H9 (cell line): Measurements from ENCODE around the gene CNIH2. TPM values are rescaled to one million over a fixed set of nuclear protein-coding genes. Genes with fewer than 3 reads are reported as not detected.
"Not testable (repeated sequence)": the region's sequence is repeated elsewhere in the genome, so short reads cannot be mapped to it uniquely, and the experiment has no call there.

ENCODE experiments used
- DNase-seq: peaks from one replicate; pipeline ENCODE4 v3.0.0-alpha.2; 2017
- H2AFZ ChIP-seq: one replicate; pipeline ENCODE4 v1.6.1; 2013; ENCODE audit warnings: mild to moderate bottlenecking, low read length, control low read depth, moderate library complexity
- H2AK5ac ChIP-seq: 2 replicates; pipeline ENCODE4 v1.6.1; 2013; ENCODE audit warnings: low read length, control low read depth, mixed read lengths; ENCODE audit not compliant: insufficient read length
- H2BK120ac ChIP-seq: one replicate; pipeline ENCODE4 v1.6.1; 2013; ENCODE audit warnings: low read depth, mild to moderate bottlenecking, low read length, control low read depth, inconsistent platforms; ENCODE audit not compliant: poor library complexity, severe bottlenecking
- H2BK12ac ChIP-seq: 2 replicates; pipeline ENCODE4 v1.6.1; 2013; ENCODE audit warnings: low read length, control low read depth, mixed read lengths, low read depth; ENCODE audit not compliant: insufficient read length
- H2BK15ac ChIP-seq: 2 replicates; pipeline ENCODE4 v1.6.1; 2013; ENCODE audit warnings: low read depth, low read length, control low read depth
- H2BK20ac ChIP-seq: one replicate; pipeline ENCODE4 v1.6.1; 2013; ENCODE audit warnings: low read depth, mild to moderate bottlenecking, low read length, control low read depth, inconsistent platforms; ENCODE audit not compliant: poor library complexity, severe bottlenecking
- H2BK5ac ChIP-seq: 2 replicates; pipeline ENCODE4 v1.6.1; 2013; ENCODE audit warnings: low read length, control low read depth, mixed read lengths; ENCODE audit not compliant: insufficient read length
- H3K14ac ChIP-seq: 2 replicates; pipeline ENCODE4 v1.6.1; 2013; ENCODE audit warnings: low read length, control low read depth; ENCODE audit not compliant: insufficient read depth
- H3K18ac ChIP-seq: 2 replicates; pipeline ENCODE4 v1.6.1; 2013; ENCODE audit warnings: low read depth, mild to moderate bottlenecking, mixed read lengths, low read length, control low read depth; ENCODE audit not compliant: insufficient read length
- H3K23ac ChIP-seq: 2 replicates; pipeline ENCODE4 v1.6.1; 2013; ENCODE audit warnings: low read length, control low read depth, mixed read lengths, low read depth; ENCODE audit not compliant: insufficient read length
- H3K23me2 ChIP-seq: 2 replicates; pipeline ENCODE4 v1.6.1; 2013; ENCODE audit warnings: low read depth, mild to moderate bottlenecking, mixed read lengths, low read length, control low read depth; ENCODE audit not compliant: insufficient read length, poor library complexity, severe bottlenecking
- H3K27ac ChIP-seq: 2 replicates; pipeline ENCODE4 v1.5.1; 2013; ENCODE audit warnings: low read length, control low read depth, mixed read lengths, low read depth; ENCODE audit not compliant: insufficient read length
- H3K27me3 ChIP-seq: 2 replicates; pipeline ENCODE4 v1.6.1; 2013; ENCODE audit warnings: low read length, control low read depth, inconsistent platforms; ENCODE audit not compliant: insufficient read depth
- H3K4ac ChIP-seq: 2 replicates; pipeline ENCODE4 v1.6.1; 2013; ENCODE audit warnings: low read depth, mild to moderate bottlenecking, control low read depth, inconsistent platforms, low read length, moderate library complexity
- H3K4me1 ChIP-seq: 2 replicates; pipeline ENCODE4 v1.6.1; 2013; ENCODE audit warnings: low read length, control low read depth, inconsistent platforms; ENCODE audit not compliant: insufficient read depth
- H3K4me2 ChIP-seq: 2 replicates; pipeline ENCODE4 v1.6.1; 2013; ENCODE audit warnings: low read length, control low read depth, mixed read lengths; ENCODE audit not compliant: insufficient read length, insufficient read depth
- H3K56ac ChIP-seq: 2 replicates; pipeline ENCODE4 v1.6.1; 2013; ENCODE audit warnings: low read depth, mild to moderate bottlenecking, mixed read lengths, low read length, control low read depth; ENCODE audit not compliant: insufficient read length
- H3K79me1 ChIP-seq: 2 replicates; pipeline ENCODE4 v1.6.1; 2013; ENCODE audit warnings: low read depth, mild to moderate bottlenecking, moderate library complexity, low read length, control low read depth, inconsistent platforms; ENCODE audit not compliant: insufficient read depth, poor library complexity, severe bottlenecking
- H3K79me2 ChIP-seq: 2 replicates; pipeline ENCODE4 v1.6.1; 2013; ENCODE audit warnings: low read length, control low read depth, inconsistent platforms; ENCODE audit not compliant: insufficient read depth
- H3K9ac ChIP-seq: 2 replicates; pipeline ENCODE4 v1.6.1; 2013; ENCODE audit warnings: low read length, control low read depth, mixed read lengths; ENCODE audit not compliant: insufficient read length; ENCODE audit errors: extremely low read depth
- H3K9me3 ChIP-seq: one replicate; pipeline ENCODE4 v1.6.1; 2013; ENCODE audit warnings: low read depth, low read length, inconsistent platforms; ENCODE audit not compliant: control insufficient read depth
- H3T11ph ChIP-seq: one replicate; pipeline ENCODE4 v1.6.1; 2013; ENCODE audit warnings: mild to moderate bottlenecking, low read length, control low read depth, inconsistent platforms
- H4K20me1 ChIP-seq: one replicate; pipeline ENCODE4 v1.6.1; 2013; ENCODE audit not compliant: control insufficient read depth, insufficient read length, insufficient read depth
- H4K5ac ChIP-seq: 2 replicates; pipeline ENCODE4 v1.6.1; 2013; ENCODE audit warnings: low read depth, mild to moderate bottlenecking, mixed read lengths, low read length, control low read depth; ENCODE audit not compliant: insufficient read length
- H4K8ac ChIP-seq: replicated peaks from 2 replicates; pipeline ENCODE4 v1.6.1; 2013; ENCODE audit warnings: low read length, control low read depth, mixed read lengths, low read depth; ENCODE audit not compliant: insufficient read length
- H4K91ac ChIP-seq: 2 replicates; pipeline ENCODE4 v1.6.1; 2013; ENCODE audit warnings: low read depth, mild to moderate bottlenecking, moderate library complexity, mixed read lengths, low read length, control low read depth; ENCODE audit not compliant: insufficient read length
- H3K27ac Mint-ChIP-seq, 3 experiments: 2 replicates in 2 of 3; 3 replicates in 1 of 3; pipeline ENCODE4 v1.8.0; 2020 to 2021; ENCODE audit warnings: mixed read lengths in 3 of 3, mild to moderate bottlenecking in 1 of 3, moderate library complexity in 1 of 3
- H3K27me3 Mint-ChIP-seq: 2 replicates; pipeline ENCODE4 v1.8.0; 2021; ENCODE audit warnings: low read depth, mild to moderate bottlenecking, moderate library complexity, mixed read lengths
- H3K36me3 Mint-ChIP-seq, 3 experiments: 2 replicates in 2 of 3; 3 replicates in 1 of 3; pipeline ENCODE4 v1.8.0; 2020 to 2021; ENCODE audit warnings: low read depth in 3 of 3, mixed read lengths in 3 of 3; ENCODE audit not compliant: insufficient read depth in 1 of 3
- H3K4me1 Mint-ChIP-seq, 2 experiments: 2 replicates each; pipeline ENCODE4 v1.8.0; 2020; ENCODE audit warnings: mixed read lengths in 2 of 2
- H3K4me3 Mint-ChIP-seq, 2 experiments: 2 replicates in 1 of 2; 3 replicates in 1 of 2; pipeline ENCODE4 v1.8.0; 2020 to 2021; ENCODE audit warnings: mild to moderate bottlenecking in 2 of 2, mixed read lengths in 2 of 2, moderate library complexity in 1 of 2
- H3K9me3 Mint-ChIP-seq, 2 experiments: 2 replicates in 1 of 2; 3 replicates in 1 of 2; pipeline ENCODE4 v1.8.0; 2020; ENCODE audit warnings: mild to moderate bottlenecking in 2 of 2, mixed read lengths in 2 of 2, moderate library complexity in 1 of 2
- WGBS: extraction: QIAGEN DNeasy Blood & Tissue Kit; methylation state at CpG from one replicate; pipeline ENCODE4 v1.1.7; 2013; ENCODE audit warnings: missing lambda C conversion rate, low lambda C conversion rate, mixed read lengths; ENCODE audit not compliant: insufficient read length; ENCODE audit errors: extremely low coverage; 5-methylcytosine and 5-hydroxymethylcytosine counted together
- total RNA-seq: library from RNA; stranded (reverse); gene quantifications from 2 replicates; pipeline ENCODE4 v1.2.1, GENCODE V29; 2021
- TF ChIP-seq, protein P1 (sequence below): fragments of 200-600 bp; sonication (generic); conservative IDR thresholded peaks from 3 replicates; pipeline ENCODE4 v1.8.0; 2021; ENCODE audit warnings: antibody characterized with exemption, mild to moderate bottlenecking

Gene CNIH2
- total RNA-seq, 1 experiment from 2014 or later: 12.0 TPM

GRCh38 chr11:66251809-66252208 lies 26.2 kb upstream of the CNIH2 start:
- H3K27me3 ChIP-seq: no peaks in the 10 kb centered on the region
- Mint-ChIP-seq H3K27ac (no peak overlapping the region), H3K4me3 (no peak overlapping the region), H3K27me3 (peaks cover 6% of the 10 kb centered on the region; the same call in 1 of the 2 replicates), H3K36me3 (no peaks in the 10 kb centered on the region; a peak in 1 of 7 replicates), H3K9me3 (no peaks in the 10 kb centered on the region), H3K4me1 (peaks cover 10 to 14% of the 10 kb centered on the region in 2 experiments)
- H4K8ac ChIP-seq: no peak overlapping the region
- H3K23me2 ChIP-seq: peaks cover 2% of the 10 kb centered on the region
- no peak overlapping the region for H3T11ph ChIP-seq
- H3K4ac ChIP-seq: no peak overlapping the region
- H2BK20ac ChIP-seq: no peak overlapping the region
- no peak overlapping the region for H4K5ac ChIP-seq
- no peaks in the 10 kb centered on the region for H4K20me1 ChIP-seq
- no peaks in the 10 kb centered on the region for H3K4me1 ChIP-seq
- no peak overlapping the region for H3K14ac ChIP-seq
- H2BK12ac ChIP-seq: no peak overlapping the region
- H2BK15ac ChIP-seq: no peak overlapping the region
- no peak overlapping the region for H2AFZ ChIP-seq
- H3K9ac ChIP-seq: no peak overlapping the region
- TF ChIP-seq, protein P1, sequence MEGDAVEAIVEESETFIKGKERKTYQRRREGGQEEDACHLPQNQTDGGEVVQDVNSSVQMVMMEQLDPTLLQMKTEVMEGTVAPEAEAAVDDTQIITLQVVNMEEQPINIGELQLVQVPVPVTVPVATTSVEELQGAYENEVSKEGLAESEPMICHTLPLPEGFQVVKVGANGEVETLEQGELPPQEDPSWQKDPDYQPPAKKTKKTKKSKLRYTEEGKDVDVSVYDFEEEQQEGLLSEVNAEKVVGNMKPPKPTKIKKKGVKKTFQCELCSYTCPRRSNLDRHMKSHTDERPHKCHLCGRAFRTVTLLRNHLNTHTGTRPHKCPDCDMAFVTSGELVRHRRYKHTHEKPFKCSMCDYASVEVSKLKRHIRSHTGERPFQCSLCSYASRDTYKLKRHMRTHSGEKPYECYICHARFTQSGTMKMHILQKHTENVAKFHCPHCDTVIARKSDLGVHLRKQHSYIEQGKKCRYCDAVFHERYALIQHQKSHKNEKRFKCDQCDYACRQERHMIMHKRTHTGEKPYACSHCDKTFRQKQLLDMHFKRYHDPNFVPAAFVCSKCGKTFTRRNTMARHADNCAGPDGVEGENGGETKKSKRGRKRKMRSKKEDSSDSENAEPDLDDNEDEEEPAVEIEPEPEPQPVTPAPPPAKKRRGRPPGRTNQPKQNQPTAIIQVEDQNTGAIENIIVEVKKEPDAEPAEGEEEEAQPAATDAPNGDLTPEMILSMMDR: no peak
- H3K23ac ChIP-seq: no peak overlapping the region
- no peak overlapping the region for H4K91ac ChIP-seq
- H2BK120ac ChIP-seq: no peak overlapping the region
- H3K79me2 ChIP-seq: no peaks in the 10 kb centered on the region
- no peak overlapping the region for H3K4me2 ChIP-seq
- no peak overlapping the region for H3K27ac ChIP-seq
- no peaks in the 10 kb centered on the region for H3K79me1 ChIP-seq
- WGBS: no CpG with 5 or more reads among the region's 7 CpGs
- no peak for DNase-seq
- no peak overlapping the region for H2AK5ac ChIP-seq
- H3K56ac ChIP-seq: no peak overlapping the region
- H2BK5ac ChIP-seq: no peak overlapping the region
- no peaks in the 10 kb centered on the region for H3K9me3 ChIP-seq
- no peak overlapping the region for H3K18ac ChIP-seq

GRCh38 chr11:66253081-66253480 lies 24.9 kb upstream of the CNIH2 start:
- not testable (repeated sequence) for H3K27ac ChIP-seq
- WGBS: no CpG with 5 or more reads among the region's 6 CpGs

More at GRCh38 chr11:66253081-66253480, 24.9 kb upstream of the CNIH2 start:
- H3K27me3 ChIP-seq, H3K4ac ChIP-seq, H3K4me2 ChIP-seq, H3K79me2 ChIP-seq, H2BK15ac ChIP-seq, H2BK20ac ChIP-seq, H3K23me2 ChIP-seq, H3K23ac ChIP-seq, H2BK5ac ChIP-seq, H2BK12ac ChIP-seq, H3K36me3 Mint-ChIP-seq, H4K20me1 ChIP-seq, H3K9ac ChIP-seq, H3K27ac Mint-ChIP-seq, H3K4me3 Mint-ChIP-seq, H3K27me3 Mint-ChIP-seq, H2AFZ ChIP-seq, H2BK120ac ChIP-seq, H3K18ac ChIP-seq, H4K5ac ChIP-seq, H3K9me3 Mint-ChIP-seq, H4K8ac ChIP-seq, H3K14ac ChIP-seq, H3K9me3 ChIP-seq, H4K91ac ChIP-seq, H2AK5ac ChIP-seq, H3K56ac ChIP-seq, H3K4me1 ChIP-seq, H3K79me1 ChIP-seq, DNase-seq, H3T11ph ChIP-seq: not testable (repeated sequence)
- peaks cover 13 to 16% of the 10 kb centered on the region in 2 experiments for H3K4me1 Mint-ChIP-seq
